CD14-positive monocyte (primary cell): Measurements from ENCODE around the gene TXNL1. TPM values are rescaled to one million over a fixed set of nuclear protein-coding genes. Genes with fewer than 3 reads are reported as not detected.

Source experiments
- DNase-seq, 3 donors: peaks; one replicate each; pipeline ENCODE4 v3.0.0-alpha.2; 2011 to 2022
- H2AFZ ChIP-seq: 2 replicates; pipeline ENCODE4 v1.6.0; 2012; ENCODE audit warnings: mild to moderate bottlenecking, low read depth, low read length, inconsistent platforms; ENCODE audit not compliant: insufficient read depth, poor library complexity, severe bottlenecking
- H3K27ac ChIP-seq, 2 donors: 1 replicate in 1 of 2; 2 replicates in 1 of 2; pipeline ENCODE4 v1.5.1; 2012 to 2013; ENCODE audit warnings: low read length in 2 of 2, control low read depth in 1 of 2, inconsistent platforms in 1 of 2, low read depth in 1 of 2, mild to moderate bottlenecking in 1 of 2
- H3K27me3 ChIP-seq, 2 donors: one replicate each; pipeline versions ENCODE4 v1.6.0 to v1.6.1; 2011 to 2013; ENCODE audit warnings: low read length in 2 of 2; ENCODE audit not compliant: control insufficient read depth in 2 of 2, insufficient read depth in 2 of 2
- H3K36me3 ChIP-seq, 2 donors: replicated peaks in 1 of 2; 1 replicate in 1 of 2; 2 replicates in 1 of 2; pipeline versions ENCODE4 v1.5.1 to v1.6.1; 2012 to 2013; ENCODE audit warnings: low read length in 2 of 2, control low read depth in 1 of 2, inconsistent platforms in 1 of 2, mild to moderate bottlenecking in 1 of 2; ENCODE audit not compliant: insufficient read depth in 2 of 2, control insufficient read depth in 1 of 2
- H3K4me1 ChIP-seq, 2 donors: 1 replicate in 1 of 2; 2 replicates in 1 of 2; pipeline versions ENCODE4 v1.5.1 to v1.6.1; 2012 to 2013; ENCODE audit warnings: low read length in 2 of 2, control low read depth in 1 of 2, inconsistent platforms in 1 of 2, mild to moderate bottlenecking in 1 of 2, moderate library complexity in 1 of 2; ENCODE audit not compliant: insufficient read depth in 2 of 2, control insufficient read depth in 1 of 2
- H3K4me2 ChIP-seq: replicated peaks from 2 replicates; pipeline ENCODE3; 2012; ENCODE audit warnings: low read length, moderate library complexity, mild to moderate bottlenecking; ENCODE audit not compliant: poor library complexity, severe bottlenecking; ENCODE audit errors: extremely low read depth
- H3K4me3 ChIP-seq, 3 experiments: fragments of 200-600 bp in 1 of 3; sonication (generic) in 1 of 3; replicated peaks in 1 of 3; 1 replicate in 2 of 3; 2 replicates in 1 of 3; pipeline ENCODE4 v1.5.1; 2011 to 2013; ENCODE audit warnings: low read length in 3 of 3, mild to moderate bottlenecking in 3 of 3, control low read depth in 2 of 3, low read depth in 2 of 3, inconsistent platforms in 1 of 3, moderate library complexity in 1 of 3
- H3K79me2 ChIP-seq: 2 replicates; pipeline ENCODE4 v1.6.0; 2012; ENCODE audit warnings: mild to moderate bottlenecking, control low read depth, inconsistent platforms, low read length, moderate library complexity; ENCODE audit not compliant: insufficient read depth
- H3K9ac ChIP-seq: 2 replicates; pipeline ENCODE4 v1.6.0; 2017; ENCODE audit warnings: low read length, mild to moderate bottlenecking; ENCODE audit not compliant: insufficient read depth, poor library complexity, severe bottlenecking
- H3K9me3 ChIP-seq, 2 donors: replicated peaks in 1 of 2; 1 replicate in 1 of 2; 2 replicates in 1 of 2; pipeline versions ENCODE4 v1.5.1 to v1.6.1; 2012 to 2013; ENCODE audit warnings: low read length in 2 of 2, control low read depth in 1 of 2; ENCODE audit not compliant: control insufficient read depth in 1 of 2, insufficient read depth in 1 of 2
- H4K20me1 ChIP-seq: 2 replicates; pipeline ENCODE4 v1.6.0; 2012; ENCODE audit warnings: mild to moderate bottlenecking, low read length, control low read depth, moderate library complexity; ENCODE audit not compliant: insufficient read depth
- H3K27ac Mint-ChIP-seq, 7 donors: one replicate each; pipeline ENCODE4 v1.8.0; 2020; ENCODE audit warnings: mild to moderate bottlenecking in 7 of 7, mixed read lengths in 7 of 7, moderate library complexity in 6 of 7, inconsistent platforms in 2 of 7
- H3K27me3 Mint-ChIP-seq, 3 donors: one replicate each; pipeline ENCODE4 v1.8.0; 2021 to 2022; ENCODE audit warnings: low read depth in 3 of 3, mild to moderate bottlenecking in 3 of 3, mixed read lengths in 3 of 3, moderate library complexity in 3 of 3, inconsistent platforms in 1 of 3
- H3K36me3 Mint-ChIP-seq, 2 donors: one replicate each; pipeline ENCODE4 v1.8.0; 2020; ENCODE audit warnings: mixed read lengths in 2 of 2, inconsistent platforms in 1 of 2, mild to moderate bottlenecking in 1 of 2
- H3K4me1 Mint-ChIP-seq: one replicate; pipeline ENCODE4 v1.8.0; 2020; ENCODE audit warnings: mild to moderate bottlenecking, mixed read lengths
- H3K4me3 Mint-ChIP-seq, 2 donors: one replicate each; pipeline ENCODE4 v1.8.0; 2020; ENCODE audit warnings: mild to moderate bottlenecking in 2 of 2, mixed read lengths in 2 of 2, moderate library complexity in 1 of 2
- H3K9me3 Mint-ChIP-seq, 7 donors: one replicate each; pipeline ENCODE4 v1.8.0; 2020 to 2022; ENCODE audit warnings: mixed read lengths in 7 of 7, mild to moderate bottlenecking in 6 of 7, moderate library complexity in 6 of 7, inconsistent platforms in 2 of 7
- WGBS: methylation state at CpG from one replicate; pipeline ENCODE4 v1.1.5; 2013; ENCODE audit warnings: missing lambda C conversion rate; ENCODE audit not compliant: insufficient coverage; 5-methylcytosine and 5-hydroxymethylcytosine counted together
- intact Hi-C, 2 donors: fragments of 100-400 bp; cut with micrococcal nuclease; formaldehyde crosslinking; loops; one replicate each; pipeline versions ENCODE4 v1.15.0 to v1.15.1; 2023
- polyA plus RNA-seq, 3 donors: library from polyadenylated mRNA; depleted of rRNA in 1 of 3; unstranded in 2 of 3; stranded (reverse) in 1 of 3; fragments of 300-500 nt in 2 of 3; fragments of >200 nt in 1 of 3; fragmentation: Illumina TruSeq in 2 of 3; gene quantifications; 1 replicate in 2 of 3; 2 replicates in 1 of 3; pipeline ENCODE4 v1.2.3, GENCODE V29; 2012 to 2021
- TF ChIP-seq, protein P1 (sequence below): fragments of 200-600 bp; IDR thresholded peaks from one replicate; pipeline ENCODE4 v1.8.0; 2022; ENCODE audit warnings: antibody characterized with exemption, mild to moderate bottlenecking

TXNL1 gene
- polyA plus RNA-seq, 3 donors: 22.3 to 80.4 (median 77.8) TPM

DNA sequence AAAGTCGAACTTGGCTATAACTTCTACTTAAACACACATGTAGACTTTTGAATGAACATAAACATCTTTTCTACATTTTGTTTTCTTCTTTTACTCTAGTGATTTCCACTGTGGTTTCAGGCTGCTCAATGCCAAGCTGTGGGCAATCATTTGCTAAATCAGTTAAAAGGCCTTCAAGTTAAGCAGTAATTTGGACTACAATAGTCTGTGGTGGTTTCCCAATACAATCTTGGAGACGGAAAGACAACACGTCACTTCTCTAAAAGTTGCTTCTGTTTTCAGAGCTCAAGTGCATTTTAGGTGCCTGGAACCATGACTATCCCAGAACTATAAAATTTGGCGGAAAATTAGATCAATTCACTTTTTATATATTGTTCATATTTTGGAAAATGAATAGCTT is 69.4 kb downstream of the TXNL1 start:
- Histone ChIP-seq H3K79me2 (no peaks in the 10 kb centered on the region), H3K9me3 (no peaks in the 10 kb centered on the region), H3K36me3 (no peaks in the 10 kb centered on the region), H3K4me1 (peaks cover 51 to 54% of the 10 kb centered on the region in 2 donors), H3K4me2 (peak overlapping the region; percentile 56), H4K20me1 (no peaks in the 10 kb centered on the region), H3K9ac (peak overlapping the region; percentile 29), H2AFZ (peak overlapping the region; percentile 46), H3K27ac (peak overlapping the region; percentile 28 to 85), H3K4me3 (peak overlapping the region in 1 of 3 experiments; percentile 24), H3K27me3 (no peaks in the 10 kb centered on the region)
- DNase-seq: peak; percentile 69 to 86 (median 85)
- Mint-ChIP-seq H3K4me3 (peak overlapping the region in 1 of 2 donors; percentile 46), H3K9me3 (peaks cover 0 to 5% (median 0%) of the 10 kb centered on the region in 7 donors), H3K36me3 (no peaks in the 10 kb centered on the region), H3K27me3 (peaks cover 0 to 2% (median 0%) of the 10 kb centered on the region in 3 donors), H3K4me1 (peaks cover 51% of the 10 kb centered on the region), H3K27ac (peak overlapping the region; percentile 78 to 96 (median 90))
- 6% methylated on average over 3 of the region's 4 CpGs for WGBS
- TF ChIP-seq, protein P1, sequence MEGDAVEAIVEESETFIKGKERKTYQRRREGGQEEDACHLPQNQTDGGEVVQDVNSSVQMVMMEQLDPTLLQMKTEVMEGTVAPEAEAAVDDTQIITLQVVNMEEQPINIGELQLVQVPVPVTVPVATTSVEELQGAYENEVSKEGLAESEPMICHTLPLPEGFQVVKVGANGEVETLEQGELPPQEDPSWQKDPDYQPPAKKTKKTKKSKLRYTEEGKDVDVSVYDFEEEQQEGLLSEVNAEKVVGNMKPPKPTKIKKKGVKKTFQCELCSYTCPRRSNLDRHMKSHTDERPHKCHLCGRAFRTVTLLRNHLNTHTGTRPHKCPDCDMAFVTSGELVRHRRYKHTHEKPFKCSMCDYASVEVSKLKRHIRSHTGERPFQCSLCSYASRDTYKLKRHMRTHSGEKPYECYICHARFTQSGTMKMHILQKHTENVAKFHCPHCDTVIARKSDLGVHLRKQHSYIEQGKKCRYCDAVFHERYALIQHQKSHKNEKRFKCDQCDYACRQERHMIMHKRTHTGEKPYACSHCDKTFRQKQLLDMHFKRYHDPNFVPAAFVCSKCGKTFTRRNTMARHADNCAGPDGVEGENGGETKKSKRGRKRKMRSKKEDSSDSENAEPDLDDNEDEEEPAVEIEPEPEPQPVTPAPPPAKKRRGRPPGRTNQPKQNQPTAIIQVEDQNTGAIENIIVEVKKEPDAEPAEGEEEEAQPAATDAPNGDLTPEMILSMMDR: no peak
- intact Hi-C loops: loop anchor here in 1 of 2 donors (10.0 kb wide), 1 partner anchor 74 kb away; no protein-coding TSS in a partner anchor

DNA sequence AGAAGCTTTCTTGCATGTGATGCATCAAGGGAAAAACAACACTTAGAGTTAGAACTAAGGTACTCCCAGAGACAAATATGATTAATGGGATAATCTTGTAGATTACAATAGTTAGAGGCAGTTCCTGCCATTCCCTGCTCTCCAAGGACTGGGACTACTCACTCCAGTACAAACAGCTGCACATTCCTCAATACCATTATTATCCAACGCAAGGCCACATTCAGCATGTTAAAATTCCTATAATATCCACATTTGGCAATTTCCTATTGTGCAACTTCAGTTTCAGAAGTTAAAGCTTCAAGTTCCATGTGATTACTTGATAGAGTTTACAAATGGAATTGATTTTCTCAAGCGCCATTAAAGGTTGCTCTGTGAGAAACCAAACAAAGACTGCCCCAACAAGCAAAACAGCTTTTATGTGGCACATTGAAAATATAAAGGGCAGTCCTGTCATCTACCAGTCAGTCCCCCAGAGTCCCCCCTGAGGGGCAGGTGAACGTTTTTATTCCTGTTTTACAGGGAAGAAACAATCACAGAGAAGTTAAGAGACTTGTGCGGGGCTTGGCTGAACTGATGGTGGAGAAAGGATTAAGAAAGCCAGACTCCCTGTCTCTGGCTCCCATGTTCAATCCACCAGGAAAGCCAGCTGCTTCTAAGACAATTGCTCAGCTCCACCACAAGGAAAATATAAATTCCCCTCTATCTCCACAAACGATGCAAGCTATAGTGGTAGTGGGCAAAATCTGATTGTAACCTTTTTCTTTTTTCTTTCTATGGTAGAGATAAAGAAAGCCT is 72.6 kb downstream of the TXNL1 start:
- peaks cover 55 to 59% of the 10 kb centered on the region in 2 donors for H3K4me1 ChIP-seq
- no peaks in the 10 kb centered on the region for H3K27me3 ChIP-seq
- TF ChIP-seq, protein P1: no peak
- peak overlapping the region; percentile 11 for H3K4me2 ChIP-seq
- no peak overlapping the region for H3K27ac ChIP-seq
- H3K79me2 ChIP-seq: no peaks in the 10 kb centered on the region
- DNase-seq: peak in 2 of 3 donors; percentile 21 to 24
- H3K36me3 Mint-ChIP-seq: no peaks in the 10 kb centered on the region
- no peaks in the 10 kb centered on the region for H3K36me3 ChIP-seq
- no peaks in the 10 kb centered on the region for H3K9me3 ChIP-seq
- H3K9ac ChIP-seq: no peak overlapping the region
- intact Hi-C loops: loop anchor here in 1 of 2 donors (10.0 kb wide), 1 partner anchor 71 kb away; no protein-coding TSS in a partner anchor
- no peaks in the 10 kb centered on the region for H4K20me1 ChIP-seq
- peak overlapping the region in 1 of 7 donors; percentile 12 for H3K27ac Mint-ChIP-seq
- WGBS: no CpG with 5 or more reads among the region's 5 CpGs
- peaks cover 52% of the 10 kb centered on the region for H3K4me1 Mint-ChIP-seq
- peak overlapping the region; percentile 12 for H2AFZ ChIP-seq
- no peaks in the 10 kb centered on the region for H3K9me3 Mint-ChIP-seq
- peaks cover 0 to 5% (median 0%) of the 10 kb centered on the region in 3 donors for H3K27me3 Mint-ChIP-seq
- no peak overlapping the region for H3K4me3 Mint-ChIP-seq
- no peak overlapping the region for H3K4me3 ChIP-seq
